SK-N-MC (cell line): ENCODE results near the gene SIX3.

Experiments
- EZH2 ChIP-seq: fragments of 200-600 bp; sonication (generic); IDR thresholded peaks from one replicate; pipeline ENCODE4 v1.6.1; 2017; ENCODE audit warnings: antibody characterized with exemption
- POLR2AphosphoS5 ChIP-seq: IDR thresholded peaks from 2 replicates; pipeline ENCODE4 v1.6.1; 2012; ENCODE audit warnings: mild to moderate bottlenecking, low read depth, low read length, borderline replicate concordance

GRCh38 chr2:44906972-44907371 lies 34.5 kb upstream of the SIX3 start:
- TF ChIP-seq EZH2 (no peak), POLR2AphosphoS5 (no peak)
